Measurements from ENCODE around the gene CDKN2B-AS1.

DNA sequence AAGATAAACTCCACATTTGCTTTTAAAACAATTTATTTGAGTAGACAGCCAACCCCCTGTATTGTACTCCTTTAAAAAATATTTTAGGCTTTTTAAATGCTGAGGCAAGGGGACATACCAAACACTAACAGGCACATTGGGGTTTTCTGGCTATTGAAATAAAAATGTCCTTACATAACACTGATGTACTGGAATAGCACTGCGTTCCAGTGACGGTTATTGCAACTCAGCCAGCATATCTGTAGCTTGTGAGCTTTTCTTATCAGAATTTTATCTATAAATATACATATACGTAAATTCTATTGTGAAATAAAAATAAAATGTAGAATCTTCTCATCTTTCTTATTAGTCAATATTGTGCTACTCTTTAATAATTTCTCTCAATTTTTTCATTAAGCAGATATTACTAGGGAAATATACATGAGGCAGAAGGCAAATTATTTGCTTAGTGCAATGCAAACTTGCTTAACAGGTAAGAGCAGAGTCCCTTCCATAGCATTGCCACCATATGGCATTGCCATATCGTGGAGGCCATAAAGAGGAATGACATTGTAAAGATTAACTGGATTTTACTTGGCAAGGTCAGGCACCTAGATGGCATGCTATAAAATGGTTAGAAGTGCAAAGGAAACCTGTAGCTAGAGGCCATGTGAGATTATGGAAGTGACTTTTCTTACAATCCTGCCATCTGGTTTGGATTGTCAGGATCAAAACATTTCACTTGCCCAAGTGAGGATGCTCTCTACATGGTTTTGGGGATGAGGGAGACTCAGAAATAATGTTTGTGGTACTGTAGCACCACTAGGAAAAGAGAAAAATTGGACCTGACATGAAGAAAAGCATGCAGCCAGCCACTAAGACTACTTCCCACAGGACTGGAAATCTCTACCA, 109.3 kb downstream of the CDKN2B-AS1 start:
- TF ChIP-seq ZNF674 (CRISPR knock-in tag; IDR thresholded peaks at IDR 0.05; ENCODE audit: low read depth) (no peak), KMT2B (CRISPR knock-in tag; IDR thresholded peaks at IDR 0.05) (no peak), SKI (IDR thresholded peaks at IDR 0.05; ENCODE audit: partially characterized antibody) (no peak), ZBTB1 (CRISPR knock-in tag; IDR thresholded peaks at IDR 0.05; ENCODE audit: borderline replicate concordance) (no peak)
- TF ChIP-seq, protein P1, sequence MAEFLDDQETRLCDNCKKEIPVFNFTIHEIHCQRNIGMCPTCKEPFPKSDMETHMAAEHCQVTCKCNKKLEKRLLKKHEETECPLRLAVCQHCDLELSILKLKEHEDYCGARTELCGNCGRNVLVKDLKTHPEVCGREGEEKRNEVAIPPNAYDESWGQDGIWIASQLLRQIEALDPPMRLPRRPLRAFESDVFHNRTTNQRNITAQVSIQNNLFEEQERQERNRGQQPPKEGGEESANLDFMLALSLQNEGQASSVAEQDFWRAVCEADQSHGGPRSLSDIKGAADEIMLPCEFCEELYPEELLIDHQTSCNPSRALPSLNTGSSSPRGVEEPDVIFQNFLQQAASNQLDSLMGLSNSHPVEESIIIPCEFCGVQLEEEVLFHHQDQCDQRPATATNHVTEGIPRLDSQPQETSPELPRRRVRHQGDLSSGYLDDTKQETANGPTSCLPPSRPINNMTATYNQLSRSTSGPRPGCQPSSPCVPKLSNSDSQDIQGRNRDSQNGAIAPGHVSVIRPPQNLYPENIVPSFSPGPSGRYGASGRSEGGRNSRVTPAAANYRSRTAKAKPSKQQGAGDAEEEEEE (CRISPR knock-in tag; IDR thresholded peaks at IDR 0.05; ENCODE audit: borderline replicate concordance) = no peak

All from HepG2 (cell line).